Activated CD4-positive, alpha-beta T cell treated with anti-CD3 and anti-CD28 coated beads, Interleukin-2, amount 50 U/mL, for 1 hour (primary cell): Measurements from ENCODE around the gene ZDHHC1.
A peak's percentile ranks its signal among the peaks of the same experiment; 100 is the strongest.

ENCODE experiments used
- DNase-seq: peaks from one replicate; pipeline ENCODE4 v3.0.0-alpha.2; 2020

ZDHHC1 gene, protein sequence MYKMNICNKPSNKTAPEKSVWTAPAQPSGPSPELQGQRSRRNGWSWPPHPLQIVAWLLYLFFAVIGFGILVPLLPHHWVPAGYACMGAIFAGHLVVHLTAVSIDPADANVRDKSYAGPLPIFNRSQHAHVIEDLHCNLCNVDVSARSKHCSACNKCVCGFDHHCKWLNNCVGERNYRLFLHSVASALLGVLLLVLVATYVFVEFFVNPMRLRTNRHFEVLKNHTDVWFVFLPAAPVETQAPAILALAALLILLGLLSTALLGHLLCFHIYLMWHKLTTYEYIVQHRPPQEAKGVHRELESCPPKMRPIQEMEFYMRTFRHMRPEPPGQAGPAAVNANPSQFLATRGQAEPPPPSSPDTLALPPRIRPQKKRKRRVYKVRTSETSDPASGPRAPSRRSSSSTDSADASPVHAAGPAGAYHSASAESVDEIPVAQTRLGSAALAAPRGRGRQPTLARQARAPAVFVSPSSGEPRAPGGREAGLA

DNA sequence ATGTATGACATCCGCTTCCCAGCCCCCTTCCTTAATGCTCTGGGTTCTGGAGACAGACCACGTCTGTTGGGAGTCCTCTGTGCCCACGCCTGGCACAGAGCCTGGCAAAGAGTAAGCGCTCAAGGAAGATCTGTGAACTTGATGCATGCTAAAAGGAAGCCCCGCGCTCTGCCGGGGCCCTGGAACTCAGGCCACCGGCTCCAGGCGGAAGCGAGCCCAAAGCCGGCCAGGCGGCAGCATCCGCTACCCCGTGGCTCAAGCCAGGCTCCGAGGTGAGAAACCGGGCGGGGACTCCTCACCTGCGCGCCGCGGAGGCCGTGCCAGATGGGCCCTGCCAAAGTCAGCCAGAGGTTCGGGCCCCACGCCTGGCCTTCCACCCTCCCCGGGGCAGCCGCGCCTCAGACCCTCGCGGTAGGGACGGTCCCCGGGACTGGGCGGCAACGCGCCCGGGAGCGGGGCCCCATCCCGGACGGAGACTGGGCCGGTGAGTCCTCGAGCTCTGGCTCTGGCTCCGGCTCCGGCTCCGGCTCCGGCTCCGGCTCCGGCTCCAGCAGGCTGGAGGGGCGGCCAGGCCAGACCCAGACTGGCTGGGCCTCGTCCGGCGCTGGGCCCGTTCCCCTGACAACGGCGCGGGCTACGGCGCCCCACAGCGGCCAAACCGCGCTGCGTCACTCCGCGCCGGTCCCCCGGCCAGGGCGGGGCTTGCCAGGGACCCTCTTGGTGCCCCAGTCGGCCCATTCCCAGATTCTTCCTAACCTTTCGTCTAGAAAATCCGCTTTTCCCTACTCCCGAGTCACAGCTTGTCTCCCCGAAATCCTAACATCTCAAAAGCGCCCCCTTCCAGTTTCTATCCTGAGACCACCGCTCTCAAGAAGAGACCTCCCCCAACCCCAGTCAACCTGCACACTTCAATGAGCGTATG is at the start of gene ZDHHC1:
Gene ZDHHC1 (minus strand): TSS at position 606 of the 922 bp plus-strand sequence. CDS start 8,702 bp downstream, outside the sequence.
- DNase-seq = peak; percentile 39

GRCh38 chr16:67464565-67464964 is 48.3 kb upstream of the ZDHHC1 start:
- no peak for DNase-seq

GRCh38 chr16:67463691-67464090 is 47.4 kb upstream of the ZDHHC1 start:
- DNase-seq = no peak

DNA sequence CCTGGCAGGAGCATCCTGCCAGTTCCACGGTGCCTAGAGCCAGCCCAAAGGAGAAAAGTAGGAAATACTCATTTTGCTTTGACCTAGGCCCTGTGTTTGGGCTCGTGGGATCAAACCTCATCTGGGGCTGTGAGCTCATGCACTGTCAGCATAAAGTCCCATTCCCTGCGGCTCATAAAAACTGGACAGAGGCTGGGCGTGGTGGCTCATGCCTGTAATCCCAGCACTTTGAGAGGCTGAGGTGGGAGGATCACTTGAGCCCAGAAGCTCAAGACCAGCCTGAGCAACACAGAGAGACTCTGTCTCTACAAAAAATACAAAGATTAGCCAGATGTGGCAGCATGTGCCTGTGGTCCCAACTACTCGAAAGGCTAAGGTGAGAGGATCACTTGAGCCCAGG is 46.8 kb upstream of the ZDHHC1 start:
- DNase-seq = no peak

DNA sequence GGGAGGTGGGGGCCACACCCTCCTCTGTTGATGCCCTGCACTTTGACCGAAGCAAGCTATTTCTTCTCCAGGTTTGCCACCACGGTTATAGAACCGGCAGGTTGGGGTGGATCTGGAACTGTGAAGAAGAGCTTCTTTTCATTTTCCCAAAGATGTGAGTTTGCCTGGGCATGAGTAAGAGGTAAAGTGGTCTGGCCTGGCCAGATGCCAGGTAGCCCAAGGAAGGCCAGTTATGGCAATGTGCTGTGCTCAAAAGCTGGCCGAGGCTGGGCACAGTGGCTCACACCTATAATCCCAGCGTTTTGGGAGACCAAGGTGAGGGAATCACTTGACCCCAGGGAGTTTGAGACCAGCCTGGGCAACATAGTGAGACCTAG is 46.0 kb upstream of the ZDHHC1 start:
- no peak for DNase-seq

GRCh38 chr16:67461600-67462278 is 45.5 kb upstream of the ZDHHC1 start:
- DNase-seq = no peak

DNA sequence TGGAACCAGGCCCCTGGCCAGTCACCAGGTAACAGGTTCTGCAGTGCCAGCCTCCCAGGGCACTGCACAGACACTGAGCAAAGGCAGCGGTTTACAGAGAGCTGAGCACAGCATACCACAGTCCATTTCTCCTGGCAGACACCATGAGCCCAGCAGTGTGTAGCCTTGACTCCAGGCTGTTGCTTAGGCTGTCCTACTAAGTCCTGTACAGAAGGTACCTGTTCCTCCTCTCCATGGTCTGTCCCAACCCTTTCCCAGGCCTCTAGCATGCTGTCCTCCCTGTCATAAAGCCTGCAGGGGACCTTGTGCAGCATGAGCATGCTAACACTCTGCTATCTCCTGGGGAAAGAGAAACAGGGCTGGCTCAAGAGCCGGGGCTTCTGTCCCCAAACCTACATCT is 44.7 kb upstream of the ZDHHC1 start:
- DNase-seq = no peak

- DNase-seq = no peak
These were observed 43.9 kb upstream of the ZDHHC1 start for GRCh38 chr16:67460168-67460567.

GRCh38 chr16:67459861-67460150 is 43.5 kb upstream of the ZDHHC1 start:
- DNase-seq = no peak

GRCh38 chr16:67459066-67459860 is 43.0 kb upstream of the ZDHHC1 start:
- no peak for DNase-seq

GRCh38 chr16:67458121-67458641 is 41.9 kb upstream of the ZDHHC1 start:
- DNase-seq = no peak

DNA sequence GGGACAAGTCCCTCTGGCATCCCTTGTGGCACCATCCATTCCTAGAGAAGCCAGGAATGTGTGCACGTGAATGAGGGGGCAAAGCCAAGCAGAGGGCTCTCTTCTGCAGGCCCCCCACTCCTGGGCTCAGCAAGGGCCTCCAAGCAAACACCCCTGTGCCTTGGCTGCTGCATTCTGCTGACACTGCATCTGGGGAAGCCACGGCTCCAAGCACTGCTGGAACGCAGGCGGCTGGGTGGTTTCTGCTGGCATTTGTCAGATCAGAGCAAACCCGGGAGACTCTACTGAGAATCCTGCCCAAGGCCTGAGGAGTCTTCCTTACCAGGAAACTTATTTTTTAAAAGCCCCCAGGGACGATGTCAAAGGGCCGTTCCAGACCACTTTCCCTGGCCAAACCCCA is 41.3 kb upstream of the ZDHHC1 start:
- DNase-seq = no peak

DNA sequence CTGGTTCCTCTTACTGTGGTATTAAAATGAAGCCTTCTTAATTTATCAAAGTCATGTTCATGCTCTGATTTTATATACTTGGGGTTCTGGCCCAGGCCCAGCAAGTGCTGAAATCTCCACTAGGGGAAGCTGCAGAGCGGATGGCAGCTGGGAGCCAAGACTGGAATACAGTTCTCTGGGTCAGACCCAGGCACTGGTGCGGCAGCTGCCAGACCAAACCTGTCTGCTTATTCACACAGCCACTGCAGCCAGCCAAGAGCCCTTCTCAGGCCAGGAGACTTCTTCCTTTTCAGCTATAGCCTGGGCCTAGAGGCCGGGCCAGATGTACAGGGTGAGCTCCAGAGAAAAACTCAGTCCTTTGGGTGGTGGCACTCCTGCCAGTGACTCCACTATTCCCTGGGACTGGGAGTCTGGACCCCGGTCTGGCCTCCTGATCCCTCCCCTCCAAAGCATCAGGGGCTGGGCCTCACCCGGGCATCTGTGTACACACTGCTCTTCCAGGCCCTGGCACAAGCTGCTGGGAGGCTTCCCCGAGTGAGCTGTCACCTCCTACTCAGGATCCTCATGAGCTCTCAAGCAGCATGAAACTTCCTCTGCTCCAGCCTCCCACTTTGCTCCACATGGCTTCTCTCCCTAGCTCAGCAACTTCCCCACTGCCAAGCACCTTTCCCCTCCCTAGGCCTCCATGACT is 40.3 kb upstream of the ZDHHC1 start:
- no peak for DNase-seq

DNA sequence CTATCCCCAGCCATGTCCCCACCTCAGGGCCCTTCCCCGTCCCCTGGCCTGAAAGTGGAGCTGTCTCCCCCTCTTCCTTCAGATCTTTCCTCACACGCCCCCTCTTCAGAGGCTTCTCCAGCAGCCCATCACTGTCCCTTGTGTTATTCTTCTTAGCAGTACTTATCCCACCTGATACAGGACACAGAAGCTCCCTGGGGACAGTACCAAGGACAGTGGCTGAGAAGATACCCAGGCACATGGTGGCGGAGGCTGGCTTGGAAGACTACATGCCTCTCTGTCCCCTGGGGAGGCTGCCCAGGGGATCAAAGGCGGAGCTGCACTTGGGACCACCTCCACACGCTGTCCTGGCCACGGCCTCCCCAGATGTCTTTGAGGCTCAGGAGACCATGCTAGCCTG is 38.6 kb upstream of the ZDHHC1 start:
- no peak for DNase-seq

- no peak for DNase-seq
These were observed 37.8 kb upstream of the ZDHHC1 start for GRCh38 chr16:67454104-67454503.

- DNase-seq = no peak
These were observed 35.6 kb upstream of the ZDHHC1 start for GRCh38 chr16:67451704-67452435.

DNA sequence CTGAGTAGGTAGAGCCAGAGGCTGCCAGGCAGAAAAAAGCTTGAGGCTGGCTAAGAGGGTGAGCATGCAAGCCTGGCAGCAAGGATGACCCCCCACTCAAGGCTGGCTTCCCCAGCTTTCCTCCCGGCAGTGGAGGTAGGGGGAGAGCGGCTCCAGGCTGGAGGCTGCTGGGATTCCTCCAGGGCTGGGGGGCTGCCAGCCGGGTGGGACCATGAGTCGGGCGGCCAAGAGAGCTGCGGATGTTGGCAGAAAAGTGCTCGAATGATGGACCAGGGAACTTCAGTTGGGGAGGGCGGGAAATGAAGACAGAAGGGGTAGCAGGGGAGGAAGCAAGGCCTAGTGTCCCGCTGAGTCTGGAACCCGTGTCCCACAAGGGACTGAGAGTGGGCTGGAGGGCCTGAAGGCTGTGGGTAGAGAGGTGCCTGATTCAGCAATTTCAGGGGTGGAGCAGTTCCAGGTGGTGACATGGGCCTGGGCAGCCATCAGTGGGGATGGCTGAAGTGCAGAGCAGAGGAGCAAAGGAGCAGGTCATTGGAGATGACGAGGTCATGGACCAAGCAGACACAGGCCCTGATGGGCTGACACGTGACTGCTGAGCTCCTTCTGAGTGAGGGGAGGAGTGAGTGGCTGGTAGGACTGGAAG is 34.9 kb upstream of the ZDHHC1 start:
- no peak for DNase-seq

DNA sequence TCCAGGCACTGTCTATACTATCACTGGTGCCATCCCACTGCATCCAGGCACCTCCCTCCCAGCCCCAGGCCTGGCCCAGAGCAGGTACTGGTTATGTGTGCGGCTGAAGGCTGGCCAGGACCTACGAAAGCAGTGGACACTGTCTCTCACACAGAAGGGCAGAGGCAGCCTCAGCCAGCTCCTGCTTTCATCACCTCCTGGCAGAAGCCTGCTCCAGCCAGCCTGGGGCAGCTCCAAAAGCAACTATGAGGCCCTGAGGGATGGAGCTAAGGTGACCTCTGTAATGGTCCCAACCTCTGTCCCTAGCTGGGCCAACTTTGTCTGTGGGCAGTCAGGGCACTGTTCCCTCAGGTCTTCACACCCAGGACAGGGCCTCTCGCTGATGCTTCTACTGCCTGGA is 33.5 kb upstream of the ZDHHC1 start:
- no peak for DNase-seq

GRCh38 chr16:67449336-67449735 is 33.1 kb upstream of the ZDHHC1 start:
- no peak for DNase-seq

DNA sequence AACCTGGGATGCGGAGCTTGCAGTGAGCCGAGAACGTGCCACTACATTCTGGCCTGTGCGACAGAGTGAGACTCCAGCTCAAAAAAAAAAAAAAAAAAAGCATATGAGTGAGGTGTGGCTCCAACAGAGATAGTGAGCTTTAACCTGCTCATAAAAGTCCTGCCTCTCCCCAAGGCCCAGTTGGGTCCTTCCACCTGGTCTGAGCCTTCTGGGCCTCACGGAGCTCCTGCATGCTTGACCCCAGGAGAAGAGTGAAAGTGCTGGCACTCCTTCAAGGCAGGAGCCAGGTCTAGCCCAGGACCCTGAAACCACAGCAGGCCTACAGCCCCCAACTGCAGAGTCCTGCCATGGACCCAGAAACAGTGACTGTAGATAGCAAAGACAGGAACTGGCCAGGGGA is 32.3 kb upstream of the ZDHHC1 start:
- no peak for DNase-seq
